Activated CD4-positive, alpha-beta T cell treated with anti-CD3 and anti-CD28 coated beads, Interleukin-2, amount 50 U/mL, for 24 hours (primary cell): ENCODE data around the gene ATXN7L1.

Experiments used
- DNase-seq, 2 donors: peaks; one replicate each; pipeline ENCODE4 v3.0.0-alpha.2; 2020; ENCODE audit warnings: low read depth in 1 of 2, low spot score in 1 of 2

ATXN7L1 gene

GRCh38 chr7:105678811-105679495 lies 197.4 kb downstream of the ATXN7L1 start:
- peak in 1 of 2 donors; percentile 24 for DNase-seq

GRCh38 chr7:105677817-105678573 lies 198.4 kb downstream of the ATXN7L1 start:
- peak in 1 of 2 donors; percentile 43 for DNase-seq

- no peak for DNase-seq
These were observed 199.0 kb downstream of the ATXN7L1 start for GRCh38 chr7:105677410-105677730.

GRCh38 chr7:105675934-105676371 lies 200.4 kb downstream of the ATXN7L1 start:
- DNase-seq = peak in 1 of 2 donors; percentile 21

GRCh38 chr7:105674200-105674920 lies 202.0 kb downstream of the ATXN7L1 start:
- no peak for DNase-seq

GRCh38 chr7:105673367-105674084 lies 202.9 kb downstream of the ATXN7L1 start:
- DNase-seq = no peak

GRCh38 chr7:105672801-105673200 lies 203.6 kb downstream of the ATXN7L1 start:
- DNase-seq = no peak

- DNase-seq = no peak
These were observed 210.1 kb downstream of the ATXN7L1 start for GRCh38 chr7:105666324-105666723.

GRCh38 chr7:105665684-105666083 lies 210.7 kb downstream of the ATXN7L1 start:
- no peak for DNase-seq

GRCh38 chr7:105664816-105665525 lies 211.4 kb downstream of the ATXN7L1 start:
- no peak for DNase-seq

GRCh38 chr7:105662998-105663397 lies 213.4 kb downstream of the ATXN7L1 start:
- no peak for DNase-seq

GRCh38 chr7:105661625-105662024 lies 214.8 kb downstream of the ATXN7L1 start:
- DNase-seq = no peak

GRCh38 chr7:105656922-105657521 lies 219.4 kb downstream of the ATXN7L1 start:
- DNase-seq = peak; percentile 54 to 66

- DNase-seq = no peak
These were observed 220.7 kb downstream of the ATXN7L1 start for GRCh38 chr7:105655500-105656380.

GRCh38 chr7:105655067-105655466 lies 221.3 kb downstream of the ATXN7L1 start:
- no peak for DNase-seq

GRCh38 chr7:105654095-105654686 lies 222.2 kb downstream of the ATXN7L1 start:
- DNase-seq = no peak

GRCh38 chr7:105653441-105654005 lies 222.9 kb downstream of the ATXN7L1 start:
- DNase-seq = no peak

- peak; percentile 45 to 53 for DNase-seq
These were observed 223.9 kb downstream of the ATXN7L1 start for GRCh38 chr7:105652359-105652993.
